GM18873 (cell line): ENCODE data around the gene SERP2.

Source experiments
- ATAC-seq: cut with Tn5 transposase; IDR thresholded peaks from one replicate; pipeline ENCODE4 v1.9.1; 2021; ENCODE audit warnings: mild to moderate bottlenecking, moderate library complexity, moderate number of reproducible peaks; ENCODE audit not compliant: unreplicated experiment, low FRiP score

The SERP2 gene

DNA sequence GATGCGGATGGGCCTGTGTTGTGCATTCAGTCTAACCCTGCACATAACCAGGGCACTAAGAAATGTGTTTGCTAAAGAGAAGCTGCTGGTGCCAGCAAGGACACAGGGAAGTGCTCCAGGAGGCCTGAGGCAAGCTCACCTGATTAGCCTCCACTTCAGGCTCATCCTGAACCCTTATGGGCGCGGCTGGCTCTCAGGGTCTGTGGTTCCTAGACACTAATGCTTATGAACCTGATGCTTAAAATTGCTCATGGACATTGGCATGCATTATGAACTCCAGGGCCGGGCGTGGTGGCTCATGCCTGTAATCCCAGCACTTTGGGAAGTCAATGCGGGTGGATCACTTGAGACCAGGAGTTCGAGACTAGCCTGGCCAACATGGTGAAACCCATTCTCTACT, 34.3 kb downstream of the SERP2 start:
- no peak for ATAC-seq

DNA sequence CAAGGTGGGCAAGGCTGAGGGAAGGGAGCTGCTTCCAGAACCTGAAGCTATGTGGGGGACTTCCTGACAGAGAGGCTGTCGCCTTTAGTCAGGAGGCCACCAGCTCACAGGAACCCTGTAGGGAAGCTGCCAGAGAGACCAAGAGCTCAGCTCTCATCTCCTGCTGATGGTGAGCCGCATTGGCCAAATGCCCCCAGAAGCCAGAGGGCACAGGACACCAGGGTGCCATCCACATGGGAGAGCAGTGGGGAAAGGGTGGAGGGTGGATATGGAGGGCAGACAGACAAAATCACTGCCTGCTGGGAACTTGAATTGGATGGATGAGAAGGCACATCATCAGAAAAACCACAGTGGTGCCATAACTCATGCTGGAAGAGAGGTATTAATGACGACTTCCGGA, 36.0 kb downstream of the SERP2 start:
- no peak for ATAC-seq

DNA sequence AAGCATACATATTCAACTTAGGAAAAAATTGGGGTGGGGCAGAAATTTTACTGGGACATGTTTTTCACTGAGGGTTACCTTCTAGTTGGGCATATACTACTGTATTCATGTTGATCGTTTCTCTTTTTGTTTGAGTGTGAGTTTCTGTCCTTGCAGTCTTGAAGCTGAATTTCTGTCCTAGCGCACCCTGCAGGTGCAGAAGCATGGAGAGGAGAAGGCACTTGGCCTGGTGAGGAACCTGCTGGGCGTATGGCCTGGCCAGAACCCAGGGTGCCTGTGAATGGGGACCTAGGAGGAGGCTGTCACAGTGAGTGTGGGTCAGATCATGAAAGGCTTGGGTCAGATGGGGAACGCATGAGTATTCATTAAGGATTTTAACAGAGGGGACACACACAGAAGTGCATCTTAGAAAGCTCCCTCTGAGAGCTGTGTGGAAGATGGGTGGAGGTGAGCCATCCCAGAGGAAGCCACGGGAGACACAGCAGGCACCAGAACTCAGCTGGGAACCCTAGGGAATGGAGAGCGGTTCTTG, 36.8 kb downstream of the SERP2 start:
- ATAC-seq: no peak

DNA sequence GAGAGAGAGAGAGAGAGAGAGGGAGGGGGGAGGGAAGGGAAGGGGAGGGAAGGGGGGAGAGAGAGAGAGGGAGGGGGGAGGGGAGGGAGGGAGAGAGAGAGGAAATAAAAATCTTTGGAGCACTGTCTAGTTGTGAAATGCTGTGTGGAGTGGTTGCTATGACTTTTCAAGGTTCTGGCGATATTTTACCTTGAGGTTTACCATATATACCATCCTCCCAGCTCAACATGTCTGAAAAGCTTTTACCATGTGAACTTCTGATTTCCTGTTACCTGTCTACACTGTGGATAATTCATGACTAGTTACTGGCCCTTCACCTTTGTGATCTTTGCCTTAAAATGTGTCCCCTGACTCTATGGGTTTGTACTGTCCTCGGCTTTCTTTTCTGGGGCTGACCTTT, 38.2 kb downstream of the SERP2 start:
- no peak for ATAC-seq

DNA sequence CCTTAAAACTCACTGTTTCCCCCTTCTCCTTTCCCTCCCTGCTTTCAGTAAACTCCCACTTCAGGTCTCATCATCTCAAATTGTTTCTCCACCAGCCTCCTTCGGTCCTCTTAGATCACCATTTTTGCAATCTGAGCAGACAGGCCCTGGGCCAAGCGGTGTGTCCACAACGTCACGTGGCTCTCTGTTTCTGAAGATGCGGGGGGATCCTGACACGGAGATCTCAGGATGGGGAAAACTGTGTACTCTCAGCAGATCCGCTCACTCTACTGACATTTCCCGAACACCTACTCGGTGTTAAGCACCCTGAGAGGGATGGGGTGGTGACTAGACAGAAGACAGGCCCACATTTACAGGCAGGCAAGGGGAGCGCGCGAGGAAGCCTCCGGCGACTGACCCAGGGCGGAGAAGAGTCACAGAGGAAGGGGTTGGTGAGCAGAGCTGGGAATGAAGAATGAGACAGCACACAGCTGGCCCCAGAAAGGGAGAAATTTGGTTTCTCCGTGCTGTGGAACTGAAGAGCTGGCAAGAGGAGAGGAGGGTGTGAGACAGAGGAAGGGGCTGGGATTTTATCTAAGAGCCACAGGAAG, 38.8 kb downstream of the SERP2 start:
- ATAC-seq: no peak

DNA sequence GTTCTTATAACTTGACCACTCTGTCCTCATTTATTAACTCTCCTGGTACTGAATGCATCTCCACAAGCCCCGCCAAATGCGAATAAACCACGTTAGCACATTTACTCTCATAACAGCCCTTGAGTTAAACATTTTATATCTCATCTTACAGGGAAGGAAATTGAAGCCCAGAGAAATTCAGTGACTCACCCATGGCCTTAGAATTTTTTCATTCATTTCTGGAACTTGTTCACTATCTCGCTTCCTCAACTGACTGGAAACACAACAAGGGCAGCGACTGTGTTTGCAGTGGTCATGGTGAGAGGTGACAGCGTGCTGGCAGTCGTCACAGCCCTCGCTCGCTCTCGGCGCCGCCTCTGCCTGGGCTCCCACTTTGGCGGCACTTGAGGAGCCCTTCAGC, 39.5 kb downstream of the SERP2 start:
- no peak for ATAC-seq

DNA sequence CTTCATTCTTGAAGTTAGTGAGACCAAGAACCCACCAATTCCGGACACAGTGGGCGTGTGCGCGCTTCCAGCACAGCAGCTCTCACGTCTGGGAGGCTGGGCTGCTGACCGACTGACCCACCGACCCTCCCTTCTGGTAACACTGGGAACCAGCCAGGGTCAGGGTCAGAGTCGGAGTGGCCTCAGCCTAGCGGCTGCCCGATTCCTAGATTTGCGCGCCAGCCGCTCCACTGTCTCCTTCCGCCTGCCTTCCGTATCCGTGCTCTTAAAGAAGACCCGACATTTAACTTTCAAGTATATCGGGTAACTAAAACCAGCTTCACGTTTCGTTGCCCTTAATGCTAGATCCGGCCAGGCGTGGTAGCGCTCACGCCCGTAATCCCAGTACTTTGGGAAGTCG, 41.1 kb downstream of the SERP2 start:
- ATAC-seq: no peak

DNA sequence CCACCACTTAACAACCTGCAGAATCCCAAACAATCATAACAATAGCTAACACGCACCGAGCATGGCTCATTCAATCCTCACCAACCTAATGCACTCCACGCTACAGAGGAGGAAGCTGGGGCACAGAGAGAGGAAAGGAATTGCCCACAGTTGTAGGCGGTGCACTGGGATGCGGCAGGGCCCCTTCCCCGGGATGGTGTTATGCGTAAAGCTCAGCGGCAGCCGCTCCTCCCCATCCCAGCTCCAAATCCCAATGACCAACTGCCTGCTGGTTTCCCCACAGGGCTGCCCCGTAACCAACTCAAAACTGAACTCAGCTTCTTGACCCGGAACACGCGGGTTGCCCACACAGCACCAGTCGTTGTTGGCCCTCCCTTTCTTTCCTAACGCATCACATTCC, 42.2 kb downstream of the SERP2 start:
- no peak for ATAC-seq

DNA sequence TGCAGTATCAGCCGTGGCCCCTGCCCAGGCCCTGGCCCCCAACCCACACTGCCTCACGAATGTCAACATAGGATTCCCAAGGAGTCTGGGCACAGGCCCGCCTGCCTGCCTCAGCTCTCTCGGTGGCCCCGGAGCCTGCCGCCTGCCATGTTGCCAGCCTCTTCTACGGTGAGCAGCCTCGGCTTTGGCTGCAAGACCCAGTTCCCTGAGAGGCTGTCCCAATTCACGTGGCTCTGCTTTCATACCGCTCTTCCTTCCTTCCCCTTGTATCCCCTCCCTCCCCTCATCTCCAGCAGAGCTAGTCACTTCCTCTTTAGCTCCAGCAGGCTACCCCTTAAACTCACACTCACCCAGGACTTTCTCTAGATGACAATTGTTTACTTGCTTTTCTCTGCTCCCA, 42.7 kb downstream of the SERP2 start:
- no peak for ATAC-seq

DNA sequence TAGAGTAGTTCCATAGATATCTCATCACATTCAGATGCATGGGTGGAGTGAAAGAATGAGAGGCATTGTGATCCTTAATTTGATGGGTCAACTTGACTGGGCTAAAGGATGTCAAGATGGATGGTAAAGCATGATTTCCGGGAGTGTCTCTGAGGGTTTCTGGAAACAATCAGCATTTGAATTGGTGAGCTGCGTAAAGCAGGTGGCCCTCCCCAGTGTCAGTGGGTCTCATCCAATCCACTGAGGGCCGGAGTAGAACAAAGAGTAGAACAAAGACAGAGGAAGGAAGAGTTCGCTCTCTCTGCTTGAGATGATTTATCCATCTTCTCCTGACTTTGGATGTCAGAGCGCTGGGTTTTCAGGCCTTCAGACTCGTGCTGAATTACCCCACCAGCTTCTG, 43.1 kb downstream of the SERP2 start:
- ATAC-seq: no peak

DNA sequence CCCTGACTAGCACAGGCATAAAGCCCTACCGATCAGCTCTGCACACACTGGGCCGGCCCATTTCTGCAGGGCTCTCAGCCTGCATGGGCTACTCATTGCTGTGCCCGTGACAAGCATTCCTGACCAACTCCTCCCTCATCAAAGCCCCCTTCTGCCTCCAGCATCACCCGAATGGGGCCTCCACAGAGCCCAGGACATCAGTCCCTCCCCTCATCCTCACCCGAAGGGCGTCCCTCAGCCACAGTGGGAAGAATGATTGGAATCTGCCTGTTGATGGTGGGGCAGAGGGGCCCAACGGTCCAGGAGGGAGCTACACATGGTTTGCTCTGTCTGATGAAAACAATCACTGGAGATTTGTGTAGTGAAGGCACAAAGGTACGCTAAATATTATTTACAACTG, 43.8 kb downstream of the SERP2 start:
- ATAC-seq: no peak

DNA sequence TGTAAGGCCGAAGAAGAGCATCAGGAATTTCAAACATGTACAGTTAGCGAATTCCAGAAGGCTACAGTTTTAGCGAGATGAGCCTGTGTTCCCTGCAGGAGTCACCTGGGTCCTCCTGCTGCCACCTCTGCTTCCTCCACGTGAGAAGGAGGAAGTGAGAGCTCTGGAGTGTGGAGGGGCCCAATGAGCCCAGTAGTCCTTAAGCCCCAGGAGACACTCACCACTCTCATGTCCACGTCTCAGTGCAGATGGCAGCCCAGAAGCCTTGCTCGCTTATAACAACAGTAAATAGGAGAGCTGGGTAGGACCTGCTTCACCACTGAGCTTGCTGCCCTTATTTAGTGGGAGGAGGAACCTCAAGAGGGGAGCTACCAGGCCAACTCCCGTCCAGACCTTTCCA, 44.3 kb downstream of the SERP2 start:
- no peak for ATAC-seq

DNA sequence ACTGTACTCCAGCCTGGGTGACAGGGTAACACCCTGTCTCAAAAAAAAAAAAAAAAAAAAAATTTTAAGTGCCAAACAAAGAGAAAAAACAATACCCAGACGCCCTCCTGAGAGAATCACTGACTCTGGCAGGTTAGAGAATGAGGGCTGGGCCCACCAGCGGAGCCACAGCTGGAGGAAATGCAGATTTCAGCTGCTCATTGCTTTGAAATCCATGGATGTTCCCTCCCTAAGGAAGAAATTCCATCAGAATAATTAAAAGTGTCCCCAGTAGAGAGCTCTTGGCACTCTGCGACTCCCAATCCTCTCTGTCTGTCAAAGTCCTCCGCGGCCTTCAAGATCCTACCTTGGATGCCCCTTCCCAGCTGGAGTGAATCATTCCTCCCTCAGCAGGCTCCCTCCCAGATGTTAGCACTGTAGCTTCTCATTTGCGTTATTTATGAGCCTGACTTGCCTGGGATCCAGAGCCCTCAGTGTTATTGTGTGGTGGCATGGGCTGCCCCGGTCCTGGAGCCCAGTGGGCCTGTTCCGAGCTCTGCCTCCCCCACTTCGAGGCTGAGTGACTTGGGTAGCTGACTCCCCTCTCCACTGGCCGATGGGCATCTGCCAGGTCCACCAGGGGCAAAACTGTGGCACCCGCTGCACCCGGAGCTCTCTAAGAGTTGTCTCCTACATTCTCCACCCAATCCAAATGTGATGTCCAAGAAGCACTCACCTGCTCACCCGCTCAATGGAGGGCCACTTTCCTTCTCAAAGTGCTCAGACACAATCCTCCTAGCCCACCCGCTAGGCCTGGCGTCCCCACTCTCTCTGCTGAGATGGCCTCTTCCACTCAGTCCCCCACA, 47.0 kb downstream of the SERP2 start:
- ATAC-seq: no peak

DNA sequence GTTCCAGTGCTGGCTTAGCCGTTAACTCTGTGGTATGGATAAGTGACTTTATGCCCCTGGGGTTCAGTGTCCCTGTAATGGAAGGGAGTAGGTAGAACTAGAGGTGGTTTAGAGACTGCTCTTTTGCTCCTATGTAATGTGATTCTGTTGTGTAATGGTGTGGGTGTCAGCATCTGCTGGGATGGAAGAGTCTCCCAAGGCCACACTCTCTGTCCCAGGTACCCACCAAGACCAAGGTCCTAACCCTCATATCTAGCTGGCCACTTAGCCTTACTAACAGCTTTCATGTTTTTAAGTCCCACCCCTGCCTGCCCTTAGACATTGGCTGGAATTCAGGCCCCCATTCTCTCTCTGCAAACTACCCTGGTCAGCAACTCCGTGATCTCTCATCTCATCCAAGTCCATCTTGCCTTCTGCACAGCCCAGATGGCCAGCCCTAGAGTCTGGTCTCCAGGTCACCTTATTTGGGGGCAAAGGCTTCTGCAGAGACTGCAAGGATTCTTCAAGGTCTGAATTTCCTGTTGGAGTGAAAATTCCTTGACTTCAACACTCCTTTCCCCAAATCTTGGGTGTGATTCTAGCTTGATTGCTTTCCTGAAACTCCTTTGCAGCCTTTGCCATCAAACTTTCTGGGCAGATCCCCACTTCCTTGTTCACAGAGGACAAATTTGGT, 48.4 kb downstream of the SERP2 start:
- no peak for ATAC-seq

DNA sequence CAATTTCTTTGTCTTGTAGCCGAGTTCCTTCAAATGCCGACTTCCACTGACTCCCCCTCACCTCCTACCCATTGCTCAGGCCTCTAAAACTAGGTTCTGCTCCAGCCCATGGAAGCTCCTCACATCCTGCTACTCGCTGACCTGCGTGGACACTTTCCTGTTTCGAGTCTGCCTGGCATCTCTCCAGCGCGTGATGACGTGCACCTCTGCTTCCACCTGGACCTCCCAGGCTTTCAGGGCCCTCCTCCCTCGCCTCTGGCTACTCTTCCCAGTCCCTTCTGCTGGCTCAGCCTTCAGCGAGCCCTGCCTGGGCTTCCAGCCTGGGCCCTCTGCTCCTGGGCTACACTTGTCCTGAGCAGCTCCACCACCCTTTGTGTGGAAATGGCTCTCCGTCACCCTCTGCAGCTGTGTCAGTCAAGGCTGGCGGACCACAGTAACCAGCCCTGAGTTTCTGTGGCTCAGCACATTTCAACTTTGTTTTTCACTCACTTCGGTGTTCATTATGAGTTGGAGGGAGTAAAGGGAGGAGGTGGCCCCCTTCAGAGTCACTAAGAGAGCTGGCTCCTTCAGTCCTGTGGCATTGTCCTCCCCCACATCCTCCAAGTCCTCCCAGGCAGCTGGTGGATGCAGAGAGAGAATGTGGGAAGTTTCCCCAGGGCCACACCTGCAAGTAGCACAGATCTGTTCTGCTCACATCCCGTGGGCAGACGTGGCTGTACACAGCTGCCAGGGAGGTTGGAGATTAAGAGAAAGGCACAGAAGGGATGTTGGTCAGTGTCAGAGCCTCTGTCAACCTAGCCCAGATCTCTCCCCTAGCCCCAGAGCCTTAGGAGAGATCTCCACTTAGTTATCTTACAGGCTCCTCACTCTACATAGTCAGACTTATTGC, 49.4 kb downstream of the SERP2 start:
- ATAC-seq: no peak

DNA sequence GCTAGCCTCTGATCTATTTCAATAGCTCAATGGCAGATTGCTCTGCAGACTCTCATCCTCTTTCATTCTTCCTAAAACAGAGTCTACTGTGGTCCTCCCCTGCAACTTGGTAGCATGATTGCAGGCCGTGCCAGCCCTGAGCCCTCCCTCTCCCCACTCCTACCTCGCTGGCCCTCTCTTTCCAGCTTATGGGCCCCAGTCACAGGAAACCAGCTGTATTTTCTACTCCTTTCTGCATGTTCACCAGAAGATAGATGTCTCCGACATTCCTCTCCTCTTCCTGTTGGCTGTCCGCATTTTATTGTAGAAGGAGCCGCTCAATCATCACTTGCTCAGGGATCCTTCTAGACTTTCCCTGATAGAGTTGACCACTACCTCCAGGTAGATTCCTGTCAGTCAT, 50.2 kb downstream of the SERP2 start:
- ATAC-seq: no peak

DNA sequence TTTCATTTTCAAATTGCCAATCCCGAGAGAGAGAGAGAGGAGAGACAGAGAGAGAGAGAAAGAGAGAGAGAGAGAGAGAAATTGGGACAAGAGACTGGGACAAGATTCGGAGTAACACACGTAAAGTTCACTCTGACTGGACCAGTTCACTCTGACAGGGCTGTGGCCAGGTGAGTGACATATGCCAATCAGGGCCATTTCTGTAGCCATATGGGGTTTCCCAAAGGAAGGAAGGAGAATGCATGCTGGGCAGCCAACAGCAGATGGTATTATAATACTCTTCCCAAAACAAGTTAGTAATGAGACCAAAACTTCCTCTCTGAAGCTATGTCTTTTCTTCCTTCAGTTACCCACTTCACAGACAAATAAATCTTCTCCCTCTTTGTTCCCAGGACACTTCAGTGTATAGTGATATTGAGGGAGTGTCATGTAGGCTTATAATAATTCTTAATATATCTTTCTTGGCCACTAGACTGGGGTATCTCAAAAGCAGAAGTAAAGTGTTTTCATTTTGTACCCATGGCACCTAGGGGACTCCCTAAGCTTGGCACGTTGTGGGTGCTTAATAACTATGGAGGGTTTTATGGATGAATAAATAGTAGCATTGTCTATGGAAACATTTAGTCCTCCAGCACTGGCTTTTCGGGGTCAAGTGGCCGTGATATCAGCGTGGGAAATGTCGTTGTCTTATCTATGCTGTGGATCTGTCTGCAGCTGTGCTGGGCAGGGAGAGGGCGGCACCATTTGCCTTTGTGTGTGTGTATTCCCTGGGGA, 51.6 kb downstream of the SERP2 start:
- ATAC-seq: no peak

DNA sequence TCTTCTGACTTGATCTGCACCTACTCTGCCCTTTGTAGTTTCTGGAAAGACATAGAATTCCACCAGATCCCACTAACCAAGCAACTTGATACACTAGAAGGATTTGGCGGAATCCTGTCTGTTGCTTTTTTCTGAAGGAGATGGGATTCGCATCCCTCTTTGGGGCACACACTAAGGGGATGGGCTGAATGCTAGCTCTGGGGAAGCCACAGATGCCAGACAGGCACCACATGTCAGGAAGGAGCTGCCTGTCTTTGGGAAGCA, 52.1 kb downstream of the SERP2 start:
- no peak for ATAC-seq

DNA sequence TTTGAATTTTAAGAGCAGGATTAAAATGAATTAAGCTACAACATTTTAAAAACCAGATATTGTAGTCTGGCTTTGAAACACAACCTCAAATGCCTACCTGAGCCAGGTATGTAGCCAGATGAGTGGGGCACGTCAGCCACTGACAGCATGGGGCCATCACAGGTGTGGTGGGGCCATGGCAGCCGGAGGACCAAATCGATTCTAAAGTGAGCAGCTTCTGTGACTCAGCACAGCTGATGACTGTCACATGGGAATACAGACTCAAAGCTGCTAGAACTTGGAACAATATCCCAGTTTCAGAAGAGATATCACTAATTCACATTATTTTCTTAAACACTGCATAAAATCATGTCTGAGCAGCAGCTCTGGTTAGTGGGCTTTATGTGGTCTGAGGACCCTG, 52.8 kb downstream of the SERP2 start:
- no peak for ATAC-seq

DNA sequence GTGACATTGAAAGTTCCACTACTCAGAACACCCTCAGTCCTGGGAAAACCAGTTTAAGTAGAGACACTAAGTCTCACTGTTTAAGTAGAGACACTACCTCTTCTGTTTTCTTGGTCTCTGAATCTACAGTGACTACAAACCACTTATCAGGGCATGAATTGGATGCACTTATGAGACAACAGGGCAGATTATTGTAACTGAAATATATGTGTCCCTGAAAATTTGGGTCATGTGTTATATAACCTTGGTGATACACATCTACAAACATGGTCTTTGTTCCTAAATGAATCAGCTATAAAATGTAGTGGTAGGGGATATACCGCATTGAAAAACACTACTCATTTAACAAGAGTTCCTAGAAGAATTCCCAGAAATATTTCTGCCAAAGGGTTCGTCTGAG, 55.7 kb downstream of the SERP2 start:
- no peak for ATAC-seq
